Measurements from ENCODE around the gene ELMO2.
"Not testable (repeated sequence)": the region's sequence is repeated elsewhere in the genome, so short reads cannot be mapped to it uniquely, and the experiment has no call there.

The ELMO2 gene

DNA sequence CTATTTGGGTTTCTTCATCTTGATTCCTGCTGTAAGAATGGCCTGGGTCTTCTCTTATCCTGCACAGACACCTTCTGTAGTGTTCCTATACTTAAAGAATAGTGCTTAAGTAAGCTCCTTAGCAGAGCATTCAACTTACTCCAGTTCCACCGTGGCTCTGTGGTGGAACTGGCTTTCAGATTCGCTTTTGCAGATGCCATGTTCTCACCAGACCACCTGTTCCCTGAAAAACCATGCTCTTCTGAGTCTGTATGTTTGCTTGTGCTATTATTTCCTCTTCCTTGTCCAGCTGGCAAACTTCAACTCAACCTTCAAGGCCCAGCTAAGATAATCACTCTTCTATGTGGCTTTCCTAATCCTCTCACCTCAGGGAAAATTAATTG lies 4.9 kb downstream of the ELMO2 start:
- DNase-seq = no peak

GRCh38 chr20:46400828-46401477 lies 5.5 kb downstream of the ELMO2 start:
- peak; percentile 17 to 25 for DNase-seq

DNA sequence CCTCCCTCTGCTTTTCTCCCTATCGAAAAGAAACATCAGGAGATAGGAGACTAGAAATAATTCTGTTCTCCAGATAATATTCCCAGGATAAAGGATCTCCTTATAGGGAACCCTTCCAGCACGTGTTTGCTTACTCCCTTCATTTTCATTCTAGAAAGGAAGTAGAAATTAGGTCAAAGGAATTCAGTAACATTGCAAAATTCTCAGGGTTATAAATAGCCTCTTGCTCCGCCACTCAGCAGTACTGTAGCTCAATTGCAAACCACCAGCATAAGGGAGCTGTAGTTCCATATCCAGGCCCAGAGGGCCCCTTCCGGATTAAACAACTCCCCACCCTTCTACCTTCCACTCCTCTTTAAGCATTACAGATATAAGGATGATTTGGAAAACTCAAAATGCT lies 6.2 kb downstream of the ELMO2 start:
- peak; percentile 57 to 73 for DNase-seq

DNA sequence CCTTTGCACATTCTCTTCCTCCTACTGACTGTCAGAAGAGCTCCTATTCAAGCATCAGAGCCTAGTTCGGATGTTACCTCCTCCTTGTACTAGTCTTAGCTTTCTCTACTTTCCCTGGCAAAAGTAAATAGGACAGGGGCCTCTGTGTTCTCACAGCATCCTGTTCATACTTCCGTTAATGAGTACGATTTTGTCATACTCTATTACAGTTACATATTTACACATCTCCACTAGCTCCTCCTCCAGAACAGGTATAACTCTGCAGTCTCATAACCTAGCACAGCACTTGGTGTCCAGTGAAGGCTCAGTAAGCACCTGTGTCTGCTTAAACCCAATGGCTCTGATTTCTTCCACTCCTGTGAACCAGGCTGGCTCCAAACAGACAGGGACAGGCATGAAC lies 7.0 kb downstream of the ELMO2 start:
- no peak for DNase-seq

DNA sequence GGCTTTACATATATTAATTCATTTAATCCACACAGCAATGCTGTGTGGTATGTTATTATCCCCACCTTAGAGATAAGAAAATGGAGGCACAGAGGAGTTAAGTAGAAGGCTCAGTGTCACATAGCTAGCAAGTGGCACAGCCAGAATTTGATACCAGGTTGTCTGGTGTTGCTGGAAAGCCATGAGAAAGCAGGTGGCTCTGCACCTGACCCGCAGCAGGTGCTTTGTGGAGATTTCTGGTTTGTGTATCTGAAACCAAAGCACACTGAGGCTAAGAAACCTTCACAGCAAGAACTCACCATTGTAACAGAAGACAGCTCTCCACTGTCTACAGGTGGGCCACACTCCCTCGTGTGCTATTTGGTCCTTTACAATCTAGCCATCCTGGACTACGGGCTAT lies 7.5 kb downstream of the ELMO2 start:
- DNase-seq = no peak

DNA sequence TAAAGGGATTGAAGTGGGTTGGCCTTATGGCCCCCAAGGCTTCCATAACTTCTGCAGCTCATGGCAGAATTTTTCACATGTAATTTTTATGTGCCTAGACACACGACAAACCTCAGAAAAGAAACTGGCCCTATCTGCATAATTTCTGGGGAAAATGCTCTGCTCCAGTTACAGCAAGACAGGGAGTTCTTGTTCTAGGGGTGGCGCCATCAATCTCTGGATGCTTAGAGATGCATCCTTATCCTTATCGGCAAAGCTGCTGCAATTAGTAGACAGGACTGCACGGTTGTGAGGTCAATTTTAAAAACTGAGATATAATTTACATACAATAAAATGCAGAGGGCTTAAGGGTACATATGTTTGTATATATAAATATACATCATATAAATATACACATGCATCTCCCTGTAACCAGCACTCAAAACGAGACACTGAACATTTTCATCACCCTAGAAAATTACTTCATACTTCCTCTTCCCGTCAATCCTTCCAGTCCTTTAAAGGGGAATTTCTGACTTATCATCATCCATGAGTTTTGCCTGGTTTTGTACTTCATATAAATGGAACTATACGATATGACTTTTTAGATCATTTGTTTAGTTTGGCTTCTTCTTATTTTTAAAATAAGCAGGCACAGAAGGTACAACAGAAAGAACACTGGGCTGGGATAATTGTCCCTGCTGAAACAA lies 10.2 kb downstream of the ELMO2 start:
- DNase-seq = no peak

GRCh38 chr20:46394872-46395760 lies 11.3 kb downstream of the ELMO2 start:
- no peak for DNase-seq

DNA sequence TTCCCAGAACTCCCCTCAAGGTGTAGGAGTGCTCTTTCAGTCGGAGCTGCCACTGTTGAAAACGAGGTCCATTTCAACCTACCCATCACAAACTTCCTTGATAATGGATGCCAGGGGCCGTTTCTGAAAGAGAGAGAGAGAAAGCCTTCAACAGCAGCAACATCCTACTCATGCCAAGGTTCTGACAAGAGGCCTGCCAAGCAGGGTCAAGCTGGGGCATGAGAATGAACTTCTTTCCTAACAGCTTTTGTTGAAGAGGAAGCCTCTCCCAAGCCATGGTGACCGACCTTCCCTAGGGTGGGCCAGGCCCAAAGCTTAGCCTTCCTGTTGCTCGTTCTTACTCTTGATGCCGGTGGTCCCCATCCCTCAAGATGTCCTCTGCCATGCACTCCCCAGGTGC lies 12.4 kb downstream of the ELMO2 start:
- DNase-seq = no peak

DNA sequence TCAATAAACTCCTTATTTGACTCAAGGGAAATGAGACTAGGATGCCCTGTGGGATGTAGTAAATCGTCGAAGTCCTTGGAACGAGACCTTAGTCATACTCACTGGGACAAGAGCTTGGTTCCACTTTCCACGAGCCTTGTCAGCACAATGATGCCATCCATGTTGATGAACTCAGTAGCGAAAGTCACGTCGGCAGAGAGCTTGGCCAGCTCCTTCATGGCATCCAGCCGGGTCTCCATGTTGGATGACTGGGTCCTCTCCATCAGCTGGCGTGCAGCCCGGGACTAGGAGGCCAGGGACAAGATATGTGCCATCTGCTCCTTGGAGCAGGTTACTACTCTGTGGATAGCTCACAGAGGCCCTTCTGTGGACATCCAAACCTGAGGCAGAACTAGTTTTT lies 17.5 kb downstream of the ELMO2 start:
- DNase-seq = no peak

GRCh38 chr20:46388201-46388836 lies 18.1 kb downstream of the ELMO2 start:
- no peak for DNase-seq

GRCh38 chr20:46387054-46387453 lies 19.4 kb downstream of the ELMO2 start:
- DNase-seq = not testable (repeated sequence)

GRCh38 chr20:46378412-46379009 lies 27.9 kb downstream of the ELMO2 start:
- DNase-seq = no peak

DNA sequence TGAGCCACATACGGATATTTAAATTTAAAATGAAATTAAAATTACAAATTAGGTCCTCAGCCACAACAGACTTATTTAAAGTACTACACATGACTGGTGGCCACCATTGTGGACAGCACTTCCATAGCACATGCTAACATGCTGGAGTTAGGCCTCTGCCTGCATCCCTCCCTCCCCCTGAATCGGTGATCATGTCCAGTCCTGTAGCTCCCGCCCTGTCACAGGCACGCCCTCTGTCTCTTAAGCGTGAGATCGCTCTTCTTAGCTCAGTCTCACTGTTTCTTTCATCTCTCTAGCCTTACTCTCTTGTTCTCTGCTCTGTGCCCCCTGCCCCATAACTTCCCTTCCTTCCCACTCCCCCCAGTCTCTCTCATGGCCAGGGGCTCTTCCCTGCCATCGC lies 28.9 kb downstream of the ELMO2 start:
- DNase-seq = no peak

- DNase-seq = no peak
These were observed 30.1 kb downstream of the ELMO2 start for GRCh38 chr20:46376196-46376785.

GRCh38 chr20:46375771-46376170 lies 30.6 kb downstream of the ELMO2 start:
- DNase-seq = no peak

- DNase-seq = no peak
These were observed 32.0 kb downstream of the ELMO2 start for GRCh38 chr20:46374383-46374782.

- DNase-seq = no peak
These were observed 34.8 kb downstream of the ELMO2 start for GRCh38 chr20:46371656-46372055.

GRCh38 chr20:46368902-46369268 lies 37.5 kb downstream of the ELMO2 start:
- DNase-seq = no peak

DNA sequence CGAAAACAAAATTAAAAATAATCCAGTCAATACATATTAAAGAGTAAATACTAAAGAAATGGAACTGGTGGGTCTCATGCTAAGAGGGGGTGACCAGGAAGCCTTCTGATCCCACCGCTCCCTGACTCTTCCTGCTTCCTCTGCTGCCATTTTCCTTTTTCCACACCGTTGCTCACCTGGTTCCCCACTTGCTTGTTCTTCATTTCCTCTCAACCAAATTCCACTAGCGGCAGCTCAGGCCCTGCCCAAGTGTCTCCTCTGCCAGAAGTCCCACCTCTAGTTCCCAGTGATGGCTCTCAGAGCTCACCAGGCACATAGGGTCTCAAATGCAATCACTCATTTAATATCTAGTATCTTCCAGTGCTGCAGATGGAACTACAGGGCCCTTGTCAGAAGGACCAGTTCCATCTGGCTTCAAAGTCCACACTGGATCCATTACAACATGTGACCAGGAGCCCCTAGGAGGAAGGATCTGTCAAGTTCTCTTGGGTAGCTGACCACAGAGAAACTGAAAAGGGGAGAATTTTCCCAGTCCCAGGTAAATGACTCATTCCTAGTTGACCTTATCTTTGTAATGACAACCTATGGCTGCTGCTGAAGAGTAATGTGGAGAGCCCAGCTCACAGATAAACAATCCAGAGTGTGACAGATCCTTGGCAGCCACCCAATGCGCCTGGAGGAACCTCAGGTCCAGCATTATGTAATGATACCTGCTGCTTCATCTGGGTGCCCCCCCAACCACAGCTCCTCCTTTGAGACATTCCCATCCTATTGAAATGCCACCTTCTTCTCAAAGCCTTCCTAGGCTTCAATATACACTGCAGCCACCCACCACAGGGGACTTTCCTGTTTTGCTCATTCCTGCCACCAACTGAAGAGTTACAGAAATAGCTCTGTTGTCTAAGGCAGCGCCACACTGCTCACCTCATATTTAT lies 38.2 kb downstream of the ELMO2 start:
- DNase-seq = no peak

DNA sequence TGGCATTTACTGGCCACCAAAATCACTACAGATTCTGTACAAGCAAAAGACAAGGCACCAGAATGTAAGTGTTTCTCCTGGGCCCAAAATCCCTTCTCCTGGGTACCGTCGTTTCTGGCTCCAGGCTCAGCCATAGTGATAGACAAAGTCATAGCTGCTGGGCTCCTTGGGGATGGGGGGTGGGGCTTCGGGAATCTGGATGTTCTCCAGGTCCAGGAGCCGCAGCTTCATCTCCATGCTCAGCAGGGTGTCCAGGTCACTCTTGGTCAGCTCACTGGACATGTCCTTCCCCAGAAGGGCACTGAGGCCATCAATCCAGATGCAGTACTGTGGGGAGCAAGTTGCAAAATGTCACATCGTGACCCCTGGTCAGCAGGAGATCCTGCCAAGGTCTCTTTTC lies 39.2 kb downstream of the ELMO2 start:
- DNase-seq = no peak

GRCh38 chr20:46366826-46367225 lies 39.6 kb downstream of the ELMO2 start:
- DNase-seq = no peak
